PC-9 (cell line): ENCODE measurements around the gene ZRANB1. TPM values are rescaled to one million over a fixed set of nuclear protein-coding genes. Genes with fewer than 3 reads are reported as not detected.

Experiments
- BruUV-seq: library from RNA; stranded (reverse); fragments of 400-500 nt; replicated peaks from 2 replicates; lab custom pipeline; 2021; lab: Mats Ljungman, UMichigan
- CTCF ChIA-PET: fragments of 300-600 bp; sonication (Branson Sonifier 250); formaldehyde crosslinking; loops from one replicate; lab custom pipeline; 2022; ENCODE audit warnings: antibody characterized with exemption; lab: Charles Lee
- POLR2A ChIA-PET: fragments of 300-600 bp; sonication (Branson Sonifier 250); formaldehyde crosslinking; loops from one replicate; lab custom pipeline; 2022; ENCODE audit warnings: antibody characterized with exemption; ENCODE audit not compliant: unreplicated experiment; lab: Charles Lee
- DNase-seq, 2 experiments: peaks; one replicate each; pipeline versions ENCODE4 v3.0.0 to v3.0.0-alpha.2; 2015 to 2022; ENCODE audit warnings: mixed read lengths in 1 of 2
- H2AFZ ChIP-seq: fragments of 200-600 bp; sonication (generic); 2 replicates; pipeline ENCODE4 v1.8.1; 2017; ENCODE audit warnings: antibody characterized with exemption
- H3F3A ChIP-seq: fragments of 200-600 bp; sonication (generic); 2 replicates; pipeline ENCODE4 v1.8.1; 2017; ENCODE audit warnings: antibody characterized with exemption, mild to moderate bottlenecking, low read depth; ENCODE audit not compliant: insufficient read depth
- H3K27ac ChIP-seq: fragments of 200-600 bp; sonication (generic); 2 replicates; pipeline ENCODE4 v1.6.1; 2016; ENCODE audit warnings: mixed run types
- H3K27me3 ChIP-seq: fragments of 200-600 bp; sonication (generic); 2 replicates; pipeline ENCODE4 v1.6.1; 2016; ENCODE audit warnings: low read depth, mixed run types; ENCODE audit not compliant: insufficient read depth
- H3K36me3 ChIP-seq: fragments of 200-600 bp; sonication (generic); 2 replicates; pipeline ENCODE4 v1.6.1; 2016; ENCODE audit warnings: low read depth, mixed run types
- H3K4me1 ChIP-seq: fragments of 200-600 bp; sonication (generic); replicated peaks from 2 replicates; pipeline ENCODE4 v1.6.1; 2016; ENCODE audit warnings: mixed run types; ENCODE audit not compliant: insufficient read depth
- H3K4me2 ChIP-seq: fragments of 200-600 bp; sonication (generic); 2 replicates; pipeline ENCODE4 v1.6.1; 2017; ENCODE audit warnings: mixed run types
- H3K4me3 ChIP-seq: fragments of 200-600 bp; sonication (generic); 2 replicates; pipeline ENCODE4 v1.6.1; 2016; ENCODE audit warnings: mixed run types
- H3K79me2 ChIP-seq: fragments of 200-600 bp; sonication (generic); 2 replicates; pipeline ENCODE4 v1.6.1; 2017; ENCODE audit warnings: low read depth, mixed run types
- H3K9me2 ChIP-seq: fragments of 200-600 bp; sonication (generic); 2 replicates; pipeline ENCODE4 v1.8.1; 2017; ENCODE audit warnings: mild to moderate bottlenecking; ENCODE audit not compliant: insufficient read depth
- H3K9me3 ChIP-seq: fragments of 200-600 bp; sonication (generic); 2 replicates; pipeline ENCODE4 v1.8.1; 2016; ENCODE audit warnings: low read depth; ENCODE audit not compliant: insufficient read depth
- H4K20me1 ChIP-seq: fragments of 200-600 bp; sonication (generic); 2 replicates; pipeline ENCODE4 v1.8.1; 2017; ENCODE audit not compliant: insufficient read depth
- CTCF ChIP-seq: fragments of 200-600 bp; sonication (generic); conservative IDR thresholded peaks from 2 replicates; pipeline ENCODE4 v1.6.1; 2017; ENCODE audit warnings: mixed run types, antibody characterized with exemption, mild to moderate bottlenecking, moderate library complexity
- EZH2 ChIP-seq: fragments of 200-600 bp; sonication (generic); IDR thresholded peaks from 2 replicates; pipeline ENCODE4 v1.8.0; 2017; ENCODE audit warnings: antibody characterized with exemption, low read depth
- intact Hi-C: fragments of 100-400 bp; cut with micrococcal nuclease; formaldehyde crosslinking; loops from one replicate; pipeline ENCODE4 v1.10.0; 2022; ENCODE audit not compliant: unreplicated experiment
- total RNA-seq: library from RNA; stranded (reverse); gene quantifications from 2 replicates; pipeline ENCODE4 v1.2.3, GENCODE V29; 2021

Gene ZRANB1
- total RNA-seq, 1 experiment from 2014 or later: 10.9 TPM

GRCh38 chr10:124993345-124993708 is 51.4 kb downstream of the ZRANB1 start:
- intact Hi-C loops: no loop called here
- Histone ChIP-seq H3K27me3 (no peaks in the 10 kb centered on the region), H3K4me3 (no peak overlapping the region), H3K4me2 (no peak overlapping the region), H3F3A (no peaks in the 10 kb centered on the region), H3K36me3 (no peaks in the 10 kb centered on the region), H3K9me3 (no peaks in the 10 kb centered on the region), H2AFZ (no peak overlapping the region), H4K20me1 (no peaks in the 10 kb centered on the region), H3K79me2 (no peaks in the 10 kb centered on the region), H3K9me2 (no peaks in the 10 kb centered on the region), H3K4me1 (no peaks in the 10 kb centered on the region), H3K27ac (no peak overlapping the region)
- ChIA-PET CTCF (interaction anchor here (0.7 kb wide), 1 partner anchor 18 kb away, joined by 3 read pairs; no protein-coding TSS in a partner anchor), POLR2A (no interaction called here)
- no peak for DNase-seq
- TF ChIP-seq CTCF: no peak
- no peak for TF ChIP-seq EZH2
- BruUV-seq: no TSS peak

GRCh38 chr10:124993736-124994451 is 52.0 kb downstream of the ZRANB1 start:
- no peak overlapping the region for H3K4me2 ChIP-seq
- H3K9me3 ChIP-seq: no peaks in the 10 kb centered on the region
- CTCF ChIA-PET: interaction anchor here (0.7 kb wide), 1 partner anchor 17 kb away, joined by 3 read pairs; no protein-coding TSS in a partner anchor
- no peaks in the 10 kb centered on the region for H3K36me3 ChIP-seq
- H3K27ac ChIP-seq: no peak overlapping the region
- no peaks in the 10 kb centered on the region for H4K20me1 ChIP-seq
- no peaks in the 10 kb centered on the region for H3K4me1 ChIP-seq
- no peaks in the 10 kb centered on the region for H3F3A ChIP-seq
- no TSS peak for BruUV-seq
- H3K27me3 ChIP-seq: no peaks in the 10 kb centered on the region
- POLR2A ChIA-PET: no interaction called here
- H3K79me2 ChIP-seq: no peaks in the 10 kb centered on the region
- no peak for TF ChIP-seq EZH2
- TF ChIP-seq CTCF: no peak
- no peaks in the 10 kb centered on the region for H3K9me2 ChIP-seq
- H2AFZ ChIP-seq: no peak overlapping the region
- intact Hi-C loops: no loop called here
- H3K4me3 ChIP-seq: no peak overlapping the region
- DNase-seq: no peak

- intact Hi-C loops: no loop called here
Measured at GRCh38 chr10:124994573-124995473, 52.9 kb downstream of the ZRANB1 start.

More at GRCh38 chr10:124994573-124995473, 52.9 kb downstream of the ZRANB1 start:
- BruUV-seq: no TSS peak
- no peak overlapping the region for H3K4me2 ChIP-seq
- TF ChIP-seq EZH2: no peak
- TF ChIP-seq CTCF: no peak
- no peaks in the 10 kb centered on the region for H4K20me1 ChIP-seq
- no peaks in the 10 kb centered on the region for H3K79me2 ChIP-seq
- H3K27me3 ChIP-seq: no peaks in the 10 kb centered on the region
- H3K9me3 ChIP-seq: no peaks in the 10 kb centered on the region
- no peak for DNase-seq
- ChIA-PET CTCF (no interaction called here), POLR2A (no interaction called here)
- no peaks in the 10 kb centered on the region for H3K4me1 ChIP-seq
- H3K4me3 ChIP-seq: no peak overlapping the region
- H3K27ac ChIP-seq: no peak overlapping the region
- H3K36me3 ChIP-seq: no peaks in the 10 kb centered on the region
- no peaks in the 10 kb centered on the region for H3K9me2 ChIP-seq
- no peak overlapping the region for H2AFZ ChIP-seq
- no peaks in the 10 kb centered on the region for H3F3A ChIP-seq
